ENCODE results near the gene DNASE1L1.
"Not testable (repeated sequence)": the region's sequence is repeated elsewhere in the genome, so short reads cannot be mapped to it uniquely, and the experiment has no call there.

DNA sequence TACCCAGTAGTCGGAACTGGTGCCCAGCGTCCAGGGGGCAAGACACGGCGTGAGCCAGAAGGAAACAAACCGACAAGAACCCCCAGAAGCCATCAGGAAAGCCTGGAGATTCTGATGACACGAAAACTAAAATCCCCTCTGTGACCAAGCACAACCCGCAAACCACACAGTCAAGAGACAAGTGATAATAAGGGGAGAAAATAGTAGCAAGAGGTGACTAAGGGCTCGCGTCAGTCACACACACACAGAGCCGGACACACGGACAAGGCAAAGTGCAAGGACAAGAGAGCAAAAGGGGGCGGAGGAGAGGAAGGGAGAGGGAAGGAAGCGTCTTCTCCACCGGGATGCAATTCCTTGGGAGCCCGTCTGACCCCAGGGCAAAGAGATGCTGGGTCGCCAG is 20.4 kb downstream of the DNASE1L1 start:
- TF ChIP-seq, protein P1, sequence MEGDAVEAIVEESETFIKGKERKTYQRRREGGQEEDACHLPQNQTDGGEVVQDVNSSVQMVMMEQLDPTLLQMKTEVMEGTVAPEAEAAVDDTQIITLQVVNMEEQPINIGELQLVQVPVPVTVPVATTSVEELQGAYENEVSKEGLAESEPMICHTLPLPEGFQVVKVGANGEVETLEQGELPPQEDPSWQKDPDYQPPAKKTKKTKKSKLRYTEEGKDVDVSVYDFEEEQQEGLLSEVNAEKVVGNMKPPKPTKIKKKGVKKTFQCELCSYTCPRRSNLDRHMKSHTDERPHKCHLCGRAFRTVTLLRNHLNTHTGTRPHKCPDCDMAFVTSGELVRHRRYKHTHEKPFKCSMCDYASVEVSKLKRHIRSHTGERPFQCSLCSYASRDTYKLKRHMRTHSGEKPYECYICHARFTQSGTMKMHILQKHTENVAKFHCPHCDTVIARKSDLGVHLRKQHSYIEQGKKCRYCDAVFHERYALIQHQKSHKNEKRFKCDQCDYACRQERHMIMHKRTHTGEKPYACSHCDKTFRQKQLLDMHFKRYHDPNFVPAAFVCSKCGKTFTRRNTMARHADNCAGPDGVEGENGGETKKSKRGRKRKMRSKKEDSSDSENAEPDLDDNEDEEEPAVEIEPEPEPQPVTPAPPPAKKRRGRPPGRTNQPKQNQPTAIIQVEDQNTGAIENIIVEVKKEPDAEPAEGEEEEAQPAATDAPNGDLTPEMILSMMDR (conservative IDR thresholded peaks at IDR 0.05 in 1 of 2, IDR thresholded peaks at IDR 0.05 in 1 of 2; ENCODE audit: low read depth in 1 of 2, low read length in 2 of 2) = not testable (repeated sequence)
- TF ChIP-seq EZH2 (IDR thresholded peaks at IDR 0.05; ENCODE audit: low read length, missing control alignments) = not testable (repeated sequence)

Measured in fibroblast of lung (primary cell).